ENCODE measurements around the gene MCF2L.
"Not testable (repeated sequence)": the region's sequence is repeated elsewhere in the genome, so short reads cannot be mapped to it uniquely, and the experiment has no call there.

Gene MCF2L

GRCh38 chr13:113074876-113075275, 105.9 kb downstream of the MCF2L start:
- DNase-seq = no peak

DNA sequence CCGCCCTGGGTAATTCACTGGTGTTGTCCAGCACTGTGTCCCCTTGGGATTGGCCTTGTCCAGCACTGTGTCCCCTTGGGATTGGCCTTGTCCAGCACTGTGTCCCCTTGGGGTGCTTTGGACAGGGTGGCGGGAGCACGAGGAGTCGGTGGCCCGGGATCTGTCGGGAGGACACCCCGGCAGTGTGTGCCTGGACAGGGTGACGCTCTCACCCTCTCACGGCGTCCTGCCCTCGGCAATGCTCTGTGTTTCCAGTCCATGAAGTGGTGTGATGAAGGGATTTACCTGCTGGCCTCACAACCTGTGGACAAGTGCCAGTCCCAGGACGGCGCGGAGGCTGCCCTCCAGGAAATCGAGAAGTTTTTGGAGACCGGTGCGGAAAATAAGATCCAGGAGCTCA, 106.7 kb downstream of the MCF2L start:
- no peak for DNase-seq

- DNase-seq = no peak
These were observed 107.8 kb downstream of the MCF2L start for GRCh38 chr13:113076681-113077401.

DNA sequence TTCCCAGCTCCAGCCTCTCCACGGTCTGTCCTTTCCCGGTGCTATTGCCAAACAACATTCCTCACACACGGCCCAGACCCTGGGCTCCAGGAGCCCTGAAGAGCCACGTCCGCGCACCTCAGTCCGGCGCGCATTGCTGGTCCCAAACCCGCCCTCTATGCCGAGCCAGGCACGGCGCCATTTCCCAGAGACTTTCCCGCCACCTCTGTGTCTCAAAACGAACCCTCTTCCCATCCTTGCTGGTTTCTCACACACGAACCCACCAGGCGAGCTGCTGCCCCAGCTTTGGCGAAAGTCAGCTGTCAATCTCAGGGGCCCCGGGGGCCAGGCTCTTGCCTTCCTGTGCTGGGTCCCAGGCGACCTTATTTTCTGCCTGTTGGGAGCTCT, 108.5 kb downstream of the MCF2L start:
- no peak for DNase-seq

GRCh38 chr13:113077953-113078901, 109.2 kb downstream of the MCF2L start:
- no peak for DNase-seq

DNA sequence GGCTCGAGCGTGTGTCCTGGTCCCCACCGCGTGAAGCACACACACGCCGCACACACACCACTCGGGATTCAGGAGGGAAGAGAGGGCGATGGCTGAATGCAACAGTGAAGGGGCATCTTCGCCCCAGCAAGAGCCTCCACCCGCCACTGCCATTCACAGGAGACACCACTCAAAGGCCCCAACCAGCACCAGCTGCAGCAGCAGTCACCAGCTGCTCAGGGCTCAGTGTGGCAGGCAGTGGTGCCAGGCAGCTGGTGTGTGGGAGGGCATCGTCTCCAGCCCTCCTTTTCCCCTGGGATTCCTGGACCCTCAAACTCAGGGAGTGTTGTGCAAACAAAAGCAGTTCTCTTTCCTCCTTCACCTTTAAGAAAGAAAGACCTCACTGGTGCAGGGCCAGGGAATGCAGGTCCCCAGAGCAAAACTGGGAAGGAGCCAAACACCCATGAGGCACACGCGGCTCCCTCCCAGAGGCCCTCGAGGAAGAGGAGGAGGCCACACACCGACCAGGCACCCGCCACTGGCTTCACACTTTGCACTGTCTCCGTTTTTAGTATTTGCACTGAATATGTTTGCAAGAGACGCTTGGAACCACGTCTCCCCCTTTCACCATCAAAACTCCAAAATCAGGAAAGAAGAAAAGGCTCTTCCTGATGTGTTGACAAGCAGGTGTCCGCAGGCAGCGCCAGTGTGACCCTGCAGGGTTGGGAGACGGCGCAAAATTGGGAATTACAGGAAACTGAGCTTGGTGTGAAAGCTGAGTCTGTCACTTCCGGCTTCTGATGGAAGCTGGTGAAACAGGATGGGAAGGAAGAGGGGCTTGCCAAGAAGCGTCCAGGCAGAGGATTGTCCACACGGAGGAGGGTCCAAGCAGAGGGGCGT, 110.1 kb downstream of the MCF2L start:
- DNase-seq = no peak

GRCh38 chr13:113079781-113080080, 110.7 kb downstream of the MCF2L start:
- not testable (repeated sequence) for DNase-seq

DNA sequence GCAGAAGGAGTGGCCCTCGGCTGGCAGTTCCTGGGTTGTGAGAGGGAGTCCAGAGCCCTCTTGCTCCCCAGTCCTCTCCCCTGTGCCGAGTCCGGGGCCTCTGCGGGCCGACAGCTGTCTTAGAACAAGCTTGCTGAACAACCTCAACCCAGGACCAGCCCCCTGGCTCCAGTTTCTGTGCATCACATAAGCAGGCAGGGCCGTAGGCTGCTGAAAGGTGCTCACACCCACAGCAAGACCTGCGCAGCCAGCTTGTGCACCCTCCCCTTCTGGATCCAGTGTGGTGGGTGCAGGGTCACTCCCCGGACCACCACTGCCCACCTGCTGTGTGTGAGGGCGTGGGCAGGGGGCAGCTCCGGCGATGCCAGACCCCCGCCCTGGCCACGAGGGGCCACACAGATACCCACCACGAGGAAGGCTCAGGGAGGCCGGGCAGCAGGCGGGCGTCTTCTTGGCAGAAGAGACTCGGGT, 111.4 kb downstream of the MCF2L start:
- no peak for DNase-seq

DNA sequence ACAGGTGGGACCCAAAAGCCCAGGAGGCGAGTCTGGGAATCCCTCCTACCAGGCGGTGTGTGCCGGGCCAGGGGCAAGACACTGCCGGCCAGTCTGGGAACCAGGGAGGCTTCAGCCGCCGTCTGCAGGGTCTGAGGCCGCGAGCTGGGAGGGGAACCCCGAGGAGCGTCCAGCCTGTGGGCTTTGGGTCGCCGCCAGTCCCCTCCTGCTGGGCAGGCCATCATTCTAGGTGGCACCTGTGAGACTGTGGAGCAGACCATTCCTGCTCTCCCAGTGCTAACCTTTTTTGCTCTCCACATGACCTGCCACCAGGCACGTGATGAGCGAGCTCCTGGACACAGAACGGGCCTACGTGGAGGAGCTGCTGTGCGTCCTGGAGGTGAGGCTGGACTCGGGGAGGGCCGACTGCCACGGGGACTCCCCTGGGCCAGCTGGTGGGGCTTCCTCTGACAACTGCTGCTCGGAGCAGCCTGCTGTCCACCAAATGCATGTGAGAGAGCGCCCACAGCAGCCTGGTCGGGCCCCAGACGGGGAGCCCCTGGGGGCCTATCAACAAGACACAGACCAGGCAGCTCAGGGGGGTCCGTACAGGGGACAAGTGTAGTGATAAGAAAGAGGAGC, 112.0 kb downstream of the MCF2L start:
- DNase-seq = no peak

DNA sequence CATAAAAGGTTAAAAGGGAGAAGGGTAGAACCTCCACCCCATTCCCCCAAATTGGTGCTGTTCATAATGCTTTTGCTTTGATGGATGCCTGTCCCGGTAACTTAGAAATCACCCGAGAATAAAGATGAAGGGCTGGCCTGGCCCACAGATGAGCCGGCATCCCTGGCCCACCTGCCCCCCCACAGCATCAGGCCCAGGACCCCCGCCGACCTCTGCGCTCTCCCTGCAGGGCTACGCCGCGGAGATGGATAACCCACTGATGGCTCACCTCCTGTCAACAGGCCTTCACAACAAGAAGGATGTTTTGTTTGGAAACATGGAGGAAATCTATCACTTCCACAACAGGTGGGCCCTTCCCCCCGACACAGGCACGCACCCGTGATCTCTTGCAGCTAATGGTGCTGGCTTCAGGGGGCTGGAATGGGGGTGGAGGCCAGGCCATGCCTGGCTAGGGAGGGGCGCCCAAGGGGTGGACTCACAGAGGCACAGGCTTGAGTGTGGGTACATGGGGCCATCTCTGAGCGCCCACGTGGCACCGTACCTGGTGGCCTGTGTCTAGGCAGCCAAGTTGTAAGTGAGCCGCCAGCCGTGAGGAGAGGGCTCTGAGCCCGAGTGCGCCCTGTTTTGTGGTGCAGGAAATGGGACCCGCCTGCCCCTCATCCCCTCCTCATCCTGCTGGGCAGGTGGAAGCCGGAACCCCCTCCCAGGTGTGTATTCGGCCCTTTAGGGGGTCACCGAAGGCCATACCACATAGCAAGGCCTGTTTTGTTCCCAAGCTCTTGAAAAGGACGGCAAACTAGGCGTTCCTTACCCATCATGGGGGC, 113.4 kb downstream of the MCF2L start:
- no peak for DNase-seq

DNA sequence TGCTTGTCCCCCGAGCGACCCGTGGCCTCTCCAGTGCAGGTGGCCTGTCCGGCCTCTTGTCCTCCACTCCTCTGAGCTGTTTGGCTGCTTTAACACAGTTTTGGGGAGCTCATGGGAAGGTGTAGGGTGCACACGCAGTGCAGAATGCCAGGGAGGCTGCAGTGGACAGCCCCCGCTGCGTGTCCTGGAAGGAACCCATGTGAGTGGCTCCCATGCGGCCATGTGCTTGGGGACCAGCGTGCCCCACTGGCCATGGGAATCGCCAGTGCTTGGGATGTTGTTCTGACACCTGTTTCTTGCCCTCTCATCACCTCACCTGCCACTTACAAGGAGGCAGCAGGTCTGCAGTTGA, 114.0 kb downstream of the MCF2L start:
- no peak for DNase-seq

- no peak for DNase-seq
These were observed 114.5 kb downstream of the MCF2L start for GRCh38 chr13:113083402-113084061.

GRCh38 chr13:113084094-113084942, 115.3 kb downstream of the MCF2L start:
- DNase-seq = no peak

DNA sequence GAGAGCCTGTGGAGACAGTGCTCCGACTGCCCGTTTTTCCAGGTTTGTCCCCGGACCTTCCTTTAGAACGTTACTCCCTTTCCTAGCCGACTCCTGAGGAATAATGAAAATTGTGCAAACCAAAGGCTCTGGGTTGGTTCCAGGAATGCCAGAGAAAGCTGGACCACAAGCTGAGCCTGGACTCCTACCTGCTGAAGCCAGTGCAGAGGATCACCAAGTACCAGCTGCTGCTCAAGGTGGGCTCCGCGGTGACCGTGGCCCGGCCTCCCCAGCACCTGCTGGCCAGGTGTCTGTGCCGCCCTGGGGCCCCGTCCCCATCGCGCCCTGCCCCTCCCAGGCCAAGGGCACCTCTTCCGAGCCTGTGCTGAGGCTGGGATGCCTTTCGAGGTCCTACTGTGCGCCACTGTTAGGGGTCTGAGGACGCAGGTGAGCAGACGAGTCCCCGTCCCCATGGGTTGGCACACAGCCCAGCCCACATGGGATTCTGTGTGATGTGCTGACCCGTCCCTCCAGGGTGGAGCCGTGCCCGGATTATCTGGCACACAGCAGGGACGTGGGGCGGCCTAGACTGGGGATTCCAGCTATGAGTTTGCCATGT, 116.0 kb downstream of the MCF2L start:
- no peak for DNase-seq

- DNase-seq = no peak
These were observed 117.2 kb downstream of the MCF2L start for GRCh38 chr13:113086031-113086750.

GRCh38 chr13:113086991-113087922, 118.2 kb downstream of the MCF2L start:
- no peak for DNase-seq

DNA sequence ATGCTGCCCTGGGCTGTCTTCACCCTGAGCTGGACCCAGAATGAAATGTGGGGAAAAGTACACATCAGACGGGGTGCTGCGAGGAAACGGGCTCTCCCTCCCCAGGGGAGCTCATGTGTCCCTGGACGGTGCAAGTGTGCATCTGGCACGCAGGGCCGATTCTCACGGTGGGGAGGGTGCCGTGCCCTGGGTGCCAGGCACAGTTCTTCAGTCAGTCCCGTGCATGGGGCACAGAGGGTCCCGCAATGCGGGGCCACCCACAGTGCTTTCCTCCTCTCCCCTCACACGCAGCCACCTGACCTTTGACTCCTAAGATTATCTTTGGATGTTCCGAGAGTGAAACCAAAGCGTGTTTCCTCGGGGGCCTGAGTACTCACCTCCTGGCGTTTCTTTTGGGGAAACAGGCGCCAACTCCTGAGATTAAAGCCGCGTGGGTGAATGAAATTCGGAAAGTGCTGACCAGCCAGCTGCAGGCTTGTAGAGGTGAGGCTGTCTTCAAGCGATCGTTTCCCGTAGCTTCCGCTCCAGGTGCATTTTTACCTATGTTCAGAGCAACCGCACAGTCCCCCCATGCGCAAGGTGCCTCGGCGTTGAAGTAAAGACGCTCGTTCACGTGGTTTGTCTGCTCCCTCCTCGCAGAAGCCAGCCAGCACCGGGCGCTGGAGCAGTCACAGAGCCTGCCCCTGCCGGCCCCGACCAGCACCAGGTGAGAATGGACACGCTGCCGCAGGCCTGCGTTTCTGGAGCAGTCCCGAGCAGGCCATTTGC, 119.1 kb downstream of the MCF2L start:
- no peak for DNase-seq
